SJSA1 (cell line): ENCODE data around the gene WDR54. TPM values are rescaled to one million over a fixed set of nuclear protein-coding genes. Genes with fewer than 3 reads are reported as not detected.

ENCODE experiments used
- DNase-seq, 2 experiments: peaks; one replicate each; pipeline ENCODE4 v3.0.0-alpha.2; 2015 to 2020; ENCODE audit warnings: low spot score in 2 of 2, low read depth in 1 of 2
- H3K27ac ChIP-seq: fragments of 250-450 bp; sonication (Bioruptor Pico); 2 replicates; pipeline ENCODE4 v1.5.1; 2020; ENCODE audit warnings: mild to moderate bottlenecking, moderate library complexity
- H3K27me3 ChIP-seq: fragments of 250-450 bp; sonication (Bioruptor Pico); replicated peaks from 2 replicates; pipeline ENCODE4 v1.5.1; 2020; ENCODE audit warnings: mild to moderate bottlenecking, moderate library complexity
- H3K36me3 ChIP-seq: fragments of 250-450 bp; sonication (Bioruptor Pico); 2 replicates; pipeline ENCODE4 v1.5.1; 2020; ENCODE audit warnings: mild to moderate bottlenecking
- H3K4me1 ChIP-seq: fragments of 250-450 bp; sonication (Bioruptor Pico); replicated peaks from 2 replicates; pipeline ENCODE4 v1.6.1; 2021; ENCODE audit warnings: mild to moderate bottlenecking
- H3K4me3 ChIP-seq: fragments of 250-450 bp; sonication (Bioruptor Pico); 2 replicates; pipeline ENCODE4 v1.5.1; 2020; ENCODE audit warnings: mild to moderate bottlenecking
- H3K9me3 ChIP-seq: fragments of 250-450 bp; sonication (Bioruptor Pico); replicated peaks from 2 replicates; pipeline ENCODE4 v1.5.1; 2020; ENCODE audit warnings: mild to moderate bottlenecking
- total RNA-seq: library from RNA; depleted of rRNA; stranded (reverse); fragments of >200 nt; shearing (Covaris generic); gene quantifications from 2 replicates; pipeline ENCODE4 v1.2.3, GENCODE V29; 2014

The WDR54 gene
- total RNA-seq, 1 experiment from 2014 or later: 15.2 TPM

- Histone ChIP-seq H3K9me3 (no peaks in the 10 kb centered on the region), H3K27ac (no peak overlapping the region), H3K27me3 (no peaks in the 10 kb centered on the region), H3K4me3 (peak overlapping the region; percentile 56), H3K36me3 (peaks cover 14% of the 10 kb centered on the region; the same call in 1 of the 2 replicates), H3K4me1 (peaks cover 32% of the 10 kb centered on the region)
- no peak for DNase-seq
Measured at GRCh38 chr2:74390606-74391005, 30.9 kb upstream of the WDR54 start.

DNA sequence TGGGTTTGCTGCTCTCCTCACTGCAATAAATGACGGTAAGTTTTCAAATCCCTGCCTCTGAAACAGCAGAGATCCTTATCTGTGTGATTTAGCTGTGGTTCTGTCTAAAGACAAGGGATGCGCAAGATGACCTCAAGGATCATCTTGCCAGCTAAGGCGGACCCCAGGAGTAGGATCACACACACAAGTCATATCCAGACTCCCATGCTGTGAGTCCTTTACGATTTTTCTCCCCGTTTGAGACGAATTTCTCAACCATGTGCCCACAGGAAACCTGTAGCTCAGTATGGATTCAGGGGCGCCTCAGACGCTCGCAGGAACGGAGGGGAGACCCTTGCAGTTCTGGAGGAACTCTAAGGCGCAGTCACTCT, 30.3 kb upstream of the WDR54 start:
- no peaks in the 10 kb centered on the region for H3K27me3 ChIP-seq
- H3K9me3 ChIP-seq: no peaks in the 10 kb centered on the region
- H3K4me3 ChIP-seq: peak overlapping the region; percentile 56
- DNase-seq: peak in 1 of 2 experiments; percentile 46
- H3K36me3 ChIP-seq: peaks cover 8% of the 10 kb centered on the region; the same call in 1 of the 2 replicates
- no peak overlapping the region; the same call in 1 of the 2 replicates for H3K27ac ChIP-seq
- peaks cover 32% of the 10 kb centered on the region for H3K4me1 ChIP-seq

GRCh38 chr2:74391580-74392448, 29.7 kb upstream of the WDR54 start:
- Histone ChIP-seq H3K36me3 (0 out of 2 replicates have a peak, but pooled peaks cover 2% of the 10 kb centered on the region), H3K4me1 (peaks cover 32% of the 10 kb centered on the region), H3K4me3 (peak overlapping the region; percentile 56), H3K27me3 (no peaks in the 10 kb centered on the region), H3K9me3 (no peaks in the 10 kb centered on the region), H3K27ac (peak overlapping the region; percentile 97)
- peak; percentile 88 to 94 for DNase-seq

- H3K27ac ChIP-seq: no peak overlapping the region
- peaks cover 26% of the 10 kb centered on the region for H3K4me1 ChIP-seq
- H3K4me3 ChIP-seq: no peak overlapping the region; the same call in 1 of the 2 replicates
- no peak for DNase-seq
- H3K9me3 ChIP-seq: no peaks in the 10 kb centered on the region
- H3K36me3 ChIP-seq: no peaks in the 10 kb centered on the region
- no peaks in the 10 kb centered on the region for H3K27me3 ChIP-seq
Measured at GRCh38 chr2:74392449-74392743, 29.1 kb upstream of the WDR54 start.

GRCh38 chr2:74393525-74393924, 28.0 kb upstream of the WDR54 start:
- H3K9me3 ChIP-seq: no peaks in the 10 kb centered on the region
- no peak for DNase-seq
- no peaks in the 10 kb centered on the region for H3K27me3 ChIP-seq
- H3K27ac ChIP-seq: no peak overlapping the region
- no peak overlapping the region for H3K4me3 ChIP-seq
- peaks cover 18% of the 10 kb centered on the region for H3K4me1 ChIP-seq
- no peaks in the 10 kb centered on the region for H3K36me3 ChIP-seq

DNA sequence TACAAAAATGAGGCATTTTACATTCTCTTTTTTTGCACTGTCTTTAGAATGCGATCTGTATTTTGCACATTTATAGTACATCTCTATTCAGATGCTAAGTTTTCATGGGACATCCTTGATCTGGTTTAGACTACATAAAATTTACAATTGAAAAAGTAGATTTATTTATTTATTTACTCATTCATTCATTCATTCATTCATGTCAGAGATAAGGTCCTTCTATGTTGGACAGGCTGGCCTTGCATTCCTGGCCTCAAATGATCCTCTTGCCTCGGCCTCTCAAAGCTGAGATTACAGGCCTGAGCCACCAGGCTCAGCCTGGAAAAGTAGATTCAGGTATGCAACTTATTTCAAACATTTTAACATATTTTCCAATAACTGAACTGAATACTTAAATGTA, 25.4 kb upstream of the WDR54 start:
- Histone ChIP-seq H3K9me3 (no peaks in the 10 kb centered on the region), H3K4me1 (0 out of 2 replicates have a peak, but pooled peaks cover 3% of the 10 kb centered on the region), H3K36me3 (no peaks in the 10 kb centered on the region), H3K4me3 (no peak overlapping the region), H3K27me3 (no peaks in the 10 kb centered on the region), H3K27ac (no peak overlapping the region)
- no peak for DNase-seq

DNA sequence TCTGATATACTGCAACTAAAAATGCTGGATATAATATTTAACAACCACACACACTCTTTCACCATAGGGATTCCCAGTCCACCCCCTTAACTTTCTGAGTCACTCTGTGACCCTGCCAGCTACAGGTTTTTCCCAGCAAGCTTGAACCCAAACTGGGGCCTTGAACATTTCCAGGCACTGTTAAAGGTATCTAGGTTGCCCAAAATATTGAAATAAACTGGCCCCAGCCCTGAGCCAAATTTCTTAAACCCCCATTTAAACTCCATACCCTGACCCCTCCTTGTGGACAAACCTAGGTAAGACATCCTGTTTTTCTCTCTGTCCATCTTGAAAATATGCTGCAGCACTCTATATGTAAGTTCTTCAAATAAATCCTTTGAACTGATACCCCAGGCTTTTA, 21.7 kb upstream of the WDR54 start:
- peak in 1 of 2 experiments; percentile 22 for DNase-seq
- Histone ChIP-seq H3K9me3 (no peaks in the 10 kb centered on the region), H3K36me3 (no peaks in the 10 kb centered on the region)

GRCh38 chr2:74401891-74402290, 19.6 kb upstream of the WDR54 start:
- Histone ChIP-seq H3K9me3 (no peaks in the 10 kb centered on the region), H3K36me3 (no peaks in the 10 kb centered on the region), H3K4me1 (peaks cover 14% of the 10 kb centered on the region), H3K27me3 (no peaks in the 10 kb centered on the region), H3K4me3 (no peak overlapping the region), H3K27ac (no peak overlapping the region)
- DNase-seq: no peak

More for the DNA sequence above, 21.7 kb upstream of the WDR54 start:
- no peaks in the 10 kb centered on the region for H3K27me3 ChIP-seq
- no peak overlapping the region for H3K27ac ChIP-seq
- H3K4me1 ChIP-seq: no peaks in the 10 kb centered on the region
- no peak overlapping the region for H3K4me3 ChIP-seq

DNA sequence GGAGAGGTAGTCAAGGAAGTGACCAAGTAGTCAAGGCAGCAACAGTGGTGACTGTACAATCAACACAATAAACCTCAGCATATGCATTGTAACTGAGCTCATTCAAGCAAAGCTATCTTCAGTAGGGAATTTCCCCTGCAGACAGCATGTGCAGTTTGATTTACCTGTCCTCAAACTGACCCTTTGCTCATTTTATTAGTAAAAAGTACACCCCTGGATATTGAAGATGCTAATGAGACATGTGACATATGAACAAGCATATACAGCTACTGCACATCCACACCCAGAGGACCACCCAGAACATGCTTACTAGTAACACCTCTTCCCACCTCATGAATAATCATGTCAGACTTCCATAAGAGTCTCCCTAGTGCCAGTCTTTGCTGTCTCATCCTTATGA, 15.5 kb upstream of the WDR54 start:
- Histone ChIP-seq H3K4me1 (peaks cover 24% of the 10 kb centered on the region), H3K27ac (peak overlapping the region; percentile 70), H3K9me3 (no peaks in the 10 kb centered on the region), H3K36me3 (no peaks in the 10 kb centered on the region), H3K27me3 (no peaks in the 10 kb centered on the region), H3K4me3 (no peak overlapping the region)
- DNase-seq: peak in 1 of 2 experiments; percentile 61

DNA sequence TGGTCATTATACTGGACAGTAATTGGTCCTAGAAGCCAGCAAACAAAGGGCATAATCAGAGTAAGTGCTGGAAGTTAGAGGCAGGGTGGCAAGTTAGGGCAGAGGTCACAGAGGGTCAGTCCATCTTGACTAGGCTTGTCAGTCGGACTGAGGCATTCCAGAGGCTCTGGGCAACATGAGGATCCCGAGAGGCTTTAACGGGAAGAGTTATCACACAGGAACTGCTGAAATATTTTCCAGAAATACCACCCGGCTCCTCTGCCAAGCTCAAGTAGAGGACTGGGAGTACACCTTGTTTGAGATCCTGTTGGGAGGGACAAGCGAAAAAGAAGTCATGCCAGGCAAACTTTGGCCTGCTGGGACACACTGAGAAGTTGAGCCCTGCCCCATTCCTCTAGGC, 13.8 kb upstream of the WDR54 start:
- peak overlapping the region; percentile 70 for H3K27ac ChIP-seq
- no peaks in the 10 kb centered on the region for H3K9me3 ChIP-seq
- peaks cover 24% of the 10 kb centered on the region for H3K4me1 ChIP-seq
- H3K27me3 ChIP-seq: no peaks in the 10 kb centered on the region
- no peak overlapping the region for H3K4me3 ChIP-seq
- no peak for DNase-seq
- no peaks in the 10 kb centered on the region for H3K36me3 ChIP-seq

DNA sequence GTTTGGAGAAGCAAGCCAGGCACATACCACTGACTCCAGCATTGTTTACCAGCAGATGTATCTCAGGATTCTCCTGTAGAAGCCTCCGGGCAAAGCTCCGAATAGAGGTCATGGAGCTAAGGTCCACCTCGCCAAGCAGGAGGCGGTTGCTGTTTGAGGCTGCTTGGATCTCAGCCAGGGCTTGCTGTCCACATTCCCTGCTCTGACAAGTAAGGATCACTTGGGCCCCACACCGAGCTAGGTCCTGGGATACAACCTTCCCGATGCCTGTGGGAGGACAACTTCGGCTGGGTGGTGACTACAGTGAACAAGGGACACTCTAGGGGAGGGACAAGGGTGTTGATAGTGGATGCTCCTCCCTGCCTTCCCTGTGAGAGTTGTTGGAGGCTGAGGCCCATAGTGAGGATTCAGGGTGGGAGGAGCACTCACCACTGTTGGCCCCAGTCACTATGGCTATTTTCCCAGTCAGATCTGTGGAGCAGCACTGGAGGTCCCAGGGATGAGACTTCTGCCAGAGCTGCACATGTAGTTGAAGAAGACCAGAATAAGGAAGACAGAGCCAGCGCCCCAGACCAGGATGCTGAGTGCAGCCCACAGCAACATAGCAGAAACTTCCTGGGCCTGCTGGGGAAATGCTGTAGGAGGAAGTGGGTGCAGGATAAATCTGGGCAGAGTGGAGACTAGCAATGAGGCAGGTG, 8.4 kb upstream of the WDR54 start:
- Histone ChIP-seq H3K36me3 (no peaks in the 10 kb centered on the region), H3K27me3 (no peaks in the 10 kb centered on the region), H3K9me3 (no peaks in the 10 kb centered on the region), H3K4me3 (no peak overlapping the region), H3K4me1 (no peaks in the 10 kb centered on the region), H3K27ac (no peak overlapping the region)
- no peak for DNase-seq

GRCh38 chr2:74414441-74414840, 7.1 kb upstream of the WDR54 start:
- no peaks in the 10 kb centered on the region for H3K9me3 ChIP-seq
- H3K36me3 ChIP-seq: no peaks in the 10 kb centered on the region
- H3K4me1 ChIP-seq: no peaks in the 10 kb centered on the region
- no peak overlapping the region for H3K4me3 ChIP-seq
- no peak for DNase-seq
- no peak overlapping the region for H3K27ac ChIP-seq
- peaks cover 1% of the 10 kb centered on the region for H3K27me3 ChIP-seq

DNA sequence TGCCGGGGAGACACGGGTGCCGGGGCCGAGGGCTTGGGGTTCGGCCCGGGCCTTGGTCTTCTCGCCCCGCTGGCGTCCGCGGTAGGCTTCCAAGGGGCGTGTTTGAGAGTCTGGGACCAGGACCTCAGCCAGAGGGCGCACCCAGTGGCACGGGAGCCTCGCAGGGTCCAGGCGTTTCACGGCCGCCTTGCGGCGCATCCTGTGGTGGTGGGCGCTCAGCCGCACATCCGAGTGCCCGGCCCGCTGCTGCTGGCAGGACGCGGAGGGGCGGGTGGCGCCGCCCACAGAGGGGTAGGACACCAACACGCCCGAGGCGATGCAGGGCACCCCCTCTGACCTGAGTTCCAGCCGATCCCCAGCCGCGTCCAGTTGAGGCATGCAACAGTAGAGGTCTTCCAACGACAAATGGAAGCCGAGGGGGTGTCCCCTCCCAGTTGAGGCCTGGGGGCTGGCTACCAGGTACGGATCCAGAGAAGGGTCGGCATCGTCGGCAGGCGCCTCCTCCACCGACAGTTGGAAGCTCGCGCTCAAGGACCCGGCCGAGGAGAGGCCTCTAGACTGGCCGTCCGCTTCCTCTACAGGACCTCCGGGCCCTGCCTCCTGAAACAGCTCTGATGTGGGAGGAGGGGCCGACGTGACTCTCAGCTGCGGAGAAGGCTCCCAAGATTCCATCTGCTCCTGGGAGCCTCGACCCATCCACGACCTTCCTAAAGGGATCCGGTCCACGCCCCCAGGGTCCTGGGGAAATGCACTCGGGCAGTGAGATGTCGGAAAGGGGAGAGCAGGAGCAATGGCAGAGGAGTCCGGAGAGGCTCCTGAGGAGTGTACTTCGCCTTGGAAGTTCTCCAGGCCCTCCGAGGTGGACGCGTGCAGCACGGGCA, 6.4 kb upstream of the WDR54 start:
- Histone ChIP-seq H3K4me3 (no peak overlapping the region), H3K27me3 (peaks cover 7% of the 10 kb centered on the region), H3K27ac (no peak overlapping the region), H3K36me3 (no peaks in the 10 kb centered on the region), H3K4me1 (no peaks in the 10 kb centered on the region), H3K9me3 (no peaks in the 10 kb centered on the region)
- DNase-seq: no peak
